ENCODE data around the gene FBXW4. TPM values are rescaled to one million over a fixed set of nuclear protein-coding genes. Genes with fewer than 3 reads are reported as not detected.
A peak's percentile ranks its signal among the peaks of the same experiment; 100 is the strongest.

Gene FBXW4
- total RNA-seq, 1 experiment from 2014 or later: 38.4 TPM

- Histone ChIP-seq H3K27me3 (no peaks in the 10 kb centered on the region), H3K4me1 (peaks cover 5% of the 10 kb centered on the region), H3K36me3 (no peaks in the 10 kb centered on the region), H3K9me3 (replicated peaks) (peaks cover 5% of the 10 kb centered on the region), H3K4me3 (peak overlapping the region; percentile 69), H3K27ac (no peak overlapping the region)
- peak; percentile 37 to 54 for DNase-seq
Observed at GRCh38 chr10:101570428-101571270, 124.3 kb downstream of the FBXW4 start.

- Histone ChIP-seq H3K4me3 (peak overlapping the region; percentile 69), H3K36me3 (no peaks in the 10 kb centered on the region), H3K9me3 (replicated peaks) (peaks cover 5% of the 10 kb centered on the region), H3K4me1 (peaks cover 5% of the 10 kb centered on the region), H3K27ac (no peak overlapping the region), H3K27me3 (no peaks in the 10 kb centered on the region)
- peak; percentile 84 to 90 for DNase-seq
Observed at GRCh38 chr10:101569622-101570427, 125.1 kb downstream of the FBXW4 start.

- no peak overlapping the region for H3K27ac ChIP-seq
- H3K9me3 ChIP-seq (replicated peaks): peaks cover 5% of the 10 kb centered on the region
- no peak for DNase-seq
- H3K4me1 ChIP-seq: peaks cover 5% of the 10 kb centered on the region
- peak overlapping the region; percentile 69 for H3K4me3 ChIP-seq
- H3K27me3 ChIP-seq: no peaks in the 10 kb centered on the region
- H3K36me3 ChIP-seq: no peaks in the 10 kb centered on the region
Observed at GRCh38 chr10:101569323-101569621, 125.7 kb downstream of the FBXW4 start.

GRCh38 chr10:101568054-101568745 is 126.8 kb downstream of the FBXW4 start:
- Histone ChIP-seq H3K9me3 (replicated peaks) (peaks cover 5% of the 10 kb centered on the region), H3K4me3 (no peak overlapping the region), H3K36me3 (no peaks in the 10 kb centered on the region), H3K4me1 (peaks cover 5% of the 10 kb centered on the region), H3K27ac (no peak overlapping the region), H3K27me3 (no peaks in the 10 kb centered on the region)
- no peak for DNase-seq

- DNase-seq: peak in 1 of 2 experiments; percentile 44
- no peaks in the 10 kb centered on the region for H3K36me3 ChIP-seq
- peaks cover 5% of the 10 kb centered on the region for H3K4me1 ChIP-seq
- no peak overlapping the region for H3K27ac ChIP-seq
- peak overlapping the region; percentile 54 for H3K4me3 ChIP-seq
- H3K9me3 ChIP-seq (replicated peaks): no peaks in the 10 kb centered on the region
- no peaks in the 10 kb centered on the region for H3K27me3 ChIP-seq
Observed at GRCh38 chr10:101567165-101568006, 127.6 kb downstream of the FBXW4 start.

GRCh38 chr10:101566333-101567164 is 128.4 kb downstream of the FBXW4 start:
- no peaks in the 10 kb centered on the region for H3K36me3 ChIP-seq
- peak overlapping the region; percentile 12; the same call in 1 of the 2 replicates for H3K27ac ChIP-seq
- no peaks in the 10 kb centered on the region for H3K27me3 ChIP-seq
- DNase-seq: peak; percentile 73 to 78
- peak overlapping the region; percentile 54 for H3K4me3 ChIP-seq
- peaks cover 5% of the 10 kb centered on the region for H3K4me1 ChIP-seq
- H3K9me3 ChIP-seq (replicated peaks): no peaks in the 10 kb centered on the region

GRCh38 chr10:101565936-101566332 is 129.0 kb downstream of the FBXW4 start:
- Histone ChIP-seq H3K4me3 (peak overlapping the region; percentile 54), H3K27ac (no peak overlapping the region), H3K36me3 (no peaks in the 10 kb centered on the region), H3K9me3 (replicated peaks) (no peaks in the 10 kb centered on the region), H3K4me1 (peaks cover 5% of the 10 kb centered on the region), H3K27me3 (no peaks in the 10 kb centered on the region)
- DNase-seq: peak in 1 of 2 experiments; percentile 27

- H3K4me3 ChIP-seq: no peak overlapping the region
- no peaks in the 10 kb centered on the region for H3K36me3 ChIP-seq
- DNase-seq: no peak
- H3K9me3 ChIP-seq (replicated peaks): no peaks in the 10 kb centered on the region
- peaks cover 5% of the 10 kb centered on the region for H3K4me1 ChIP-seq
- no peak overlapping the region for H3K27ac ChIP-seq
- no peaks in the 10 kb centered on the region for H3K27me3 ChIP-seq
Observed at GRCh38 chr10:101565370-101565900, 129.5 kb downstream of the FBXW4 start.

GRCh38 chr10:101564490-101564991 is 130.4 kb downstream of the FBXW4 start:
- H3K9me3 ChIP-seq (replicated peaks): no peaks in the 10 kb centered on the region
- no peaks in the 10 kb centered on the region for H3K36me3 ChIP-seq
- H3K27ac ChIP-seq: no peak overlapping the region
- H3K4me1 ChIP-seq: peaks cover 5% of the 10 kb centered on the region
- DNase-seq: no peak
- H3K27me3 ChIP-seq: no peaks in the 10 kb centered on the region
- no peak overlapping the region for H3K4me3 ChIP-seq

GRCh38 chr10:101563497-101564040 is 131.4 kb downstream of the FBXW4 start:
- H3K4me1 ChIP-seq: peaks cover 6% of the 10 kb centered on the region
- H3K4me3 ChIP-seq: no peak overlapping the region
- no peak overlapping the region for H3K27ac ChIP-seq
- DNase-seq: peak in 1 of 2 experiments; percentile 46
- H3K27me3 ChIP-seq: no peaks in the 10 kb centered on the region
- no peaks in the 10 kb centered on the region for H3K36me3 ChIP-seq
- H3K9me3 ChIP-seq (replicated peaks): no peaks in the 10 kb centered on the region

GRCh38 chr10:101563007-101563406 is 132.0 kb downstream of the FBXW4 start:
- H3K27ac ChIP-seq: no peak overlapping the region
- H3K4me3 ChIP-seq: no peak overlapping the region
- H3K36me3 ChIP-seq: no peaks in the 10 kb centered on the region
- DNase-seq: no peak
- no peaks in the 10 kb centered on the region for H3K27me3 ChIP-seq
- peaks cover 11% of the 10 kb centered on the region for H3K4me1 ChIP-seq
- no peaks in the 10 kb centered on the region for H3K9me3 ChIP-seq (replicated peaks)

- H3K27me3 ChIP-seq: no peaks in the 10 kb centered on the region
- H3K4me1 ChIP-seq: peaks cover 12% of the 10 kb centered on the region
- DNase-seq: no peak
- no peaks in the 10 kb centered on the region for H3K36me3 ChIP-seq
- no peak overlapping the region for H3K27ac ChIP-seq
- H3K4me3 ChIP-seq: no peak overlapping the region
- H3K9me3 ChIP-seq (replicated peaks): no peaks in the 10 kb centered on the region
Observed at GRCh38 chr10:101562231-101562630, 132.7 kb downstream of the FBXW4 start.
